Endometrial microvascular endothelial cells (primary cell): ENCODE results near the gene SLC34A1. TPM values are rescaled to one million over a fixed set of nuclear protein-coding genes. Genes with fewer than 3 reads are reported as not detected.
"Not testable (repeated sequence)": the region's sequence is repeated elsewhere in the genome, so short reads cannot be mapped to it uniquely, and the experiment has no call there.

ENCODE experiments used
- in situ Hi-C: cut with HindIII; loops from 2 replicates; pipeline ENCODE4 v1.10.0; 2017; ENCODE audit warnings: low sequenced_read_pairs, low pct_unique_long_range_greater_than_20kb; ENCODE audit errors: inconsistent ontology term
- total RNA-seq: library from RNA; depleted of rRNA; stranded (reverse); fragments of >200 nt; gene quantifications from one replicate; pipeline ENCODE4 v1.2.3, GENCODE V29; 2015; ENCODE audit errors: inconsistent ontology term

SLC34A1 gene
- total RNA-seq, 1 donor from 2014 or later: not detected

DNA sequence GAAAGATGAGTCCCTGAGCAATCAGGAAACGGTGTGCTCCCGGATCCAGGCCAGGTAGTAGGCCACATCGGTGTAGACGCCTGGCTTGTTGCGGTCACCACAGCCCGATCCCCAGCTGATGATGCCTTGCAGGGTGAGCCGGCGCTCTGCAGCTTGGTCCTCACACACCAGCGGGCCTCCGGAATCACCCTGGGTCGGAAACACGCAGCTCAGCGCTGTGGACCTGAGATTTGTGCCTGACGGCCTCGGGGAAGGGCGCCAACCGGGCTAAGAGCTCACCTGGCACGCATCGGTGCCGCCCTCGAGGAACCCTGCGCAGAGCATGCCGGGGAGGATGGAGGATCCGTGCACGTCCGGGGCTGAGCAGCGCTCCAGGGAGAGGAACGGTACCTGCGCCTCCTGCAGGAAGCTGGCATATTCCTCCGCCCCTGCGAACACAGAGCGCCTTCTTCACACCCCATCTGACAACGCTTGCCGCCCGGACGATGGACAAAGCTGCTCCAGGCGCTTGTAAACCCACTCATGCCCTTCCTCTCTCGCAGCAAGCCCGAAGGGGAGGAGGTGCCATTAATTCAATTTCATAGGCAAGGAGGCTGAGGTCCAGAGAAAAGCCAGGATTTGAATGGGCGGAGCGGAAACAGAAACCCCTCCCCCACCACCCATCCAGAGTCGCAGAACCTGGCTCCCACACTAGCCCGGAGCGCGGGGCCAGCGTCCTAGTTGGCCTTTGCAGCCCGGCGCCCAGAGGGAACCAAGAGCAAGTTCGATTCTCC, 18.2 kb downstream of the SLC34A1 start:
- in situ Hi-C loops: no loop called here

GRCh38 chr5:177403102-177403791, 19.0 kb downstream of the SLC34A1 start:
- in situ Hi-C loops: no loop called here

- in situ Hi-C loops: no loop called here
Observed at GRCh38 chr5:177403792-177404640, 19.8 kb downstream of the SLC34A1 start.

DNA sequence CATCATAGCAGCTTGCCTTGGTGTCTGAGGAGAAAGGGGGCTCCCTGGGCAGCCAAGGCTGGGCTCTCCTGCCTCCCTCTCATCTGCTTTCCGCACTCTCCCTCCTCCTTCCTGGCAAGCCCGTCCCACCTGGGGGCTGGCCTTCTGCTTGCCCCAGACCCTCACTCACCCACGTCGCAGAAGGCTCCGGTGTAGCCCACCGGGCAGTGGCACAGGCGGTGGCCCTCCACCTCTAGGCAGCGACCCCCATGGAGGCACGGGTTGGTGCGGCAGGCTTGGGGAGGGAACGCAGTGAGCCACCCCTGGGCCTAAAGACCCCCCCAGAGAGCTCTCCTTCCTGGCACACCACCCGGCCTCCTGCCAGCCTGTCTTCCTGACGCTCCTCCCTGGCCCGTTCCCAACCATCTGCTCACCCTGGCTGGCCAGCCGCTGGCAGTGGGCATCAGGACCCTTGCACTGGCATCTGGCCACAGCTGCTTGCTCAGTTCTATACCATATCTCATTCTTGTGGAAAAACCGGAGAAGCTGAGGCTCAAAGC, 20.5 kb downstream of the SLC34A1 start:
- in situ Hi-C loops: no loop called here

DNA sequence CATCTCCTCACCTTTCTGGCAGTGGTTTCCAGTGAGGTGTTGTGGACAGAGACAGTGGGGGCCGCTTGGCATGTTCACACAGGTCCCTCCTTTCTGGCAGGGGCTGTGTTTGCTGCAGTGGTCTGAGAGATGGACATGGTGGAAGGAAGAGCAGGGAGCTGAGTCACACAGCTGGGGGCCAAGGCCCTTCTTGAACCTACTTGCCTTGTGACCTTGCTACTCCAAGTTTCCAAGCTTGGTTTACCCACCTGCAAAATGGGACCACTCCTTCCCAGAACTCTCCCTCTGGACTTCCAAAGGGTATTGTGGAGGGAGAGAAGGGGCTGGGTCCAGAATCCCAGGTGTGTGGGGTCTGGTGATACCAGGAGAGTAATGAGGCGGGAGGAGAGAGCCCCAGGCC, 21.1 kb downstream of the SLC34A1 start:
- in situ Hi-C loops: no loop called here

- in situ Hi-C loops: no loop called here
Observed at GRCh38 chr5:177405805-177406204, 21.6 kb downstream of the SLC34A1 start.

GRCh38 chr5:177409043-177409801, 25.0 kb downstream of the SLC34A1 start, which contains the start of gene F12:
F12 (minus strand) TSS chr5:177409564; CDS start chr5:177409527, 37 bp downstream.
- in situ Hi-C loops: no loop called here

DNA sequence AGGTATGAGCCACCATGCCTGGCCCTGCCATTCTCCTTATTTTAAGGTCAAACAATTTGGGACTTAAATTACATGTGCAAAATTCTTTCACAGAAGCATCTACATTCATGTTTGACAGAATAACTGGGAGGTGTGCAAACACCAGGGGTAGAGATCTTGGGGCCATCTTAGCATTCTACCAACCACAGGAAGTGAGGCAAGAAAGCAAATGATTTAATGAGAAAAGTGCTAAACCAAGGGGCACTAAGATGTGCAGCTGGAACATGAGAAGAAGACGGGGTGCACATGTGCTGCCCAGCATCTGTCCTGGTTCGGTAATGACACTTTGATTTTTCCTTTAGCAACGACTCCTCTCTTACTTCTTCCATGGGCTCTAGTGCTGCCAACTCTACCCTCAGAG, 26.3 kb downstream of the SLC34A1 start:
- in situ Hi-C loops: no loop called here

DNA sequence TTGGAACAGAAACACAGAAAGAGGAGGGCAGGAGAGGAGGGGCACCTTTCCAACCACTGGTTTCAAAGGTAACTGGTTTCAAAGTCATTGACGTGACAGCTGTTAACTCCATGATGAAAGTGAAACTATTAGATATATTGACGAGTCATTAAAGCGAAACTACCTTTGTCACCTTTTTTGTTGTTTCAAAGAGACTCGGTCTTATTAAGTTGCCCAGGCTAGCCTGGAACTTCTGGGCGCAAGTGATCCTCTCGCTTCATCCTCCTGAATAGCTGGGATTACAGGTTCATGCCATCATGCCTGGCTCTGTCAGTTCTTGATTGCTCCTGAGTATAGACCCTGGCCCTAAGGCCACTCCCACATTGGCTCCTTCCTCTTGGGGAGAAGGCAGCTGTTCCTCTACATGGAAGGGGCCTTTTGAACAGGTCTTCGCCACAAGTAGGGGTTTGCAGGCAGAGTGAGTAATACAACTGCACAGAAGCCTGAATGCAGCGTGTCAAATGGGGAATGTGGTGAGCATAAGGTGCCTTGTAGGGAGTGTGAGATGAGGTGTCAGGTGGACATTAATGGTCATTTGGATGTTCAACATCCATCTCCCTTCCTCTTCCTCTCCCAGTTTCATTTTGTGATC, 28.5 kb downstream of the SLC34A1 start:
- in situ Hi-C loops: no loop called here

GRCh38 chr5:177414481-177414880, 30.2 kb downstream of the SLC34A1 start:
- in situ Hi-C loops: no loop called here

- in situ Hi-C loops: not testable (repeated sequence)
Observed at GRCh38 chr5:177417081-177417480, 32.8 kb downstream of the SLC34A1 start.

DNA sequence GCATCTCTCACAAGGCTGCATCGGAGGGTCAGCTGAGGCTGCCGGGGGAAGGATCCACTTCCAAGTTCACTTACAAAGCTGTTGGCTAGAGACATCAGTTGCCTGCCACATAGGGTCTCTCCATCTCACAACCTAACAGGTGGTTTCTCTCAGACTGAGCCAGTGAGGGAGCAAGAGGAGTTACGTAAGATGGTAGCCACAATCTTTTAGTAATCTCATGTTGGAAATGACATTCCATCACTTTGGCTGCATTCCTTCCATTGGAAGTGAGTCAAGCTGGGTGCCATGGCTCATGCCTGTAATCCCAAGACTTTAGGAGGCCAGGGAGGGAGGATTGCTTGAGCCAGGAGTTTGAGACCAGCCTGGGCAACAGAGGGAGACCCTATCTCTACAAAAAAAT, 34.8 kb downstream of the SLC34A1 start:
- in situ Hi-C loops: no loop called here

GRCh38 chr5:177420472-177420871, 36.2 kb downstream of the SLC34A1 start:
- in situ Hi-C loops: not testable (repeated sequence)

DNA sequence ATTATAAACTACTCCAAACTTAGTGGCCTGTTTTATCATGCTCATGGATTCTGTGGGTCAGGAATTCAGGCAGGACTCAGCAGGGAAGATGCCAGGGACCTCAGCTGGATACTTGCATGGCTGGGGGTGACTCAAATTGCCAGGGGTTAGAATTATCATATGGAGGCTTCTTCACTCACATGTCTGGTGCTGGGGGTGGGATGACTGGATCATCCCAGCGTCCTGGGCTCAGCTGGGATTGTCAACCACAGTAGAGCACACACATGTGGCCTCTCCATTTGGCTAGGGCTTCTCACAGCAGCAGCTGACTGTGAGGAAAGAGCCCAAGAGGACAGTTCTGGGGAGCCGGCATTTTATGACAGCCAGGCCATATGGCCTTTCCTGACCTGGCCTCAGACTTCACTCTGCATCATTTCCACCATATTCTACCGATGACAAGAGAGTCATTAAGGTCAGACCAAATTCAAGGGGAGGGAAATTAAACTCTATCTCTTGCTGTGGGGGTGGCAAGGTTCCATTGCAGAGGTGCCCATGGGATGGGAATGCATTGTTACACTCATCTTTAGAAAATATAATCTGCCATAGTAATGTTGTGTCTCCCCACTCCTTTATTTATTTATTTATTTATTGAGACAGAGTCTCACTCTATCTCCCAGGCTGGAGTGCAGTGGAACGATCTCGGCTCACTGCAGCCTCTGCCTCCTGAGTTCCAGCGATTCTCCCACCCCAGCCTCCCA, 37.0 kb downstream of the SLC34A1 start:
- in situ Hi-C loops: no loop called here

GRCh38 chr5:177423671-177424070, 39.4 kb downstream of the SLC34A1 start:
- in situ Hi-C loops: no loop called here

GRCh38 chr5:177425196-177425800, 41.1 kb downstream of the SLC34A1 start:
- in situ Hi-C loops: no loop called here
